ENCODE measurements around the gene GALNT10. TPM values are rescaled to one million over a fixed set of nuclear protein-coding genes. Genes with fewer than 3 reads are reported as not detected.

The GALNT10 gene
- total RNA-seq, 1 experiment from 2014 or later, result 27.8 TPM

GRCh38 chr5:154464438-154464837 is 273.9 kb downstream of the GALNT10 start:
- Histone ChIP-seq H3K9ac (ENCODE audit: low read length) (no peak overlapping the region), H3K9me3 (ENCODE audit: control insufficient read depth in 1 of 2, insufficient read depth in 1 of 2, low read depth in 1 of 2, low read length in 2 of 2) (no peaks in the 10 kb centered on the region), H4K20me1 (ENCODE audit: insufficient read depth) (no peaks in the 10 kb centered on the region), H3K4me1 (ENCODE audit: control insufficient read depth in 1 of 2, insufficient read depth in 2 of 2, low read length in 2 of 2) (peaks cover 4 to 5% of the 10 kb centered on the region in 2 experiments; a peak in 3 of 4 replicates), H3K36me3 (ENCODE audit: control insufficient read depth in 1 of 2, insufficient read depth in 2 of 2, low read length in 2 of 2) (no peaks in the 10 kb centered on the region), H2AFZ (ENCODE audit: low read depth, low read length, poor library complexity, severe bottlenecking) (no peak overlapping the region), H3K4me3 (replicated peaks in 1 of 2; ENCODE audit: low read depth in 1 of 2, low read length in 2 of 2) (no peak overlapping the region), H3K27ac (ENCODE audit: low read depth, low read length) (no peak overlapping the region), H3K79me2 (ENCODE audit: insufficient read depth, low read length) (no peaks in the 10 kb centered on the region), H3K4me2 (ENCODE audit: low read length) (no peak overlapping the region), H3K9me2 (ENCODE audit: insufficient read depth) (no peaks in the 10 kb centered on the region), H3K27me3 (ENCODE audit: insufficient read depth, low read length) (no peaks in the 10 kb centered on the region)
- TF ChIP-seq YY1 (IDR thresholded peaks at IDR 0.05; ENCODE audit: extremely low read depth, insufficient replicate concordance, low read depth, low read length) (no peak), SRF (IDR thresholded peaks at IDR 0.05; ENCODE audit: low read depth) (no peak), ATF3 (IDR thresholded peaks at IDR 0.05) (no peak), MAX (IDR thresholded peaks at IDR 0.05) (no peak), POLR2AphosphoS5 (IDR thresholded peaks at IDR 0.05; ENCODE audit: low read depth, low read length) (no peak), JUND (IDR thresholded peaks at IDR 0.05) (no peak), CEBPB (IDR thresholded peaks at IDR 0.05; ENCODE audit: low read depth) (no peak), RAD21 (IDR thresholded peaks at IDR 0.05; ENCODE audit: low read depth) (no peak), SIN3A (IDR thresholded peaks at IDR 0.05; ENCODE audit: low read depth) (no peak)
- TF ChIP-seq, protein P1, sequence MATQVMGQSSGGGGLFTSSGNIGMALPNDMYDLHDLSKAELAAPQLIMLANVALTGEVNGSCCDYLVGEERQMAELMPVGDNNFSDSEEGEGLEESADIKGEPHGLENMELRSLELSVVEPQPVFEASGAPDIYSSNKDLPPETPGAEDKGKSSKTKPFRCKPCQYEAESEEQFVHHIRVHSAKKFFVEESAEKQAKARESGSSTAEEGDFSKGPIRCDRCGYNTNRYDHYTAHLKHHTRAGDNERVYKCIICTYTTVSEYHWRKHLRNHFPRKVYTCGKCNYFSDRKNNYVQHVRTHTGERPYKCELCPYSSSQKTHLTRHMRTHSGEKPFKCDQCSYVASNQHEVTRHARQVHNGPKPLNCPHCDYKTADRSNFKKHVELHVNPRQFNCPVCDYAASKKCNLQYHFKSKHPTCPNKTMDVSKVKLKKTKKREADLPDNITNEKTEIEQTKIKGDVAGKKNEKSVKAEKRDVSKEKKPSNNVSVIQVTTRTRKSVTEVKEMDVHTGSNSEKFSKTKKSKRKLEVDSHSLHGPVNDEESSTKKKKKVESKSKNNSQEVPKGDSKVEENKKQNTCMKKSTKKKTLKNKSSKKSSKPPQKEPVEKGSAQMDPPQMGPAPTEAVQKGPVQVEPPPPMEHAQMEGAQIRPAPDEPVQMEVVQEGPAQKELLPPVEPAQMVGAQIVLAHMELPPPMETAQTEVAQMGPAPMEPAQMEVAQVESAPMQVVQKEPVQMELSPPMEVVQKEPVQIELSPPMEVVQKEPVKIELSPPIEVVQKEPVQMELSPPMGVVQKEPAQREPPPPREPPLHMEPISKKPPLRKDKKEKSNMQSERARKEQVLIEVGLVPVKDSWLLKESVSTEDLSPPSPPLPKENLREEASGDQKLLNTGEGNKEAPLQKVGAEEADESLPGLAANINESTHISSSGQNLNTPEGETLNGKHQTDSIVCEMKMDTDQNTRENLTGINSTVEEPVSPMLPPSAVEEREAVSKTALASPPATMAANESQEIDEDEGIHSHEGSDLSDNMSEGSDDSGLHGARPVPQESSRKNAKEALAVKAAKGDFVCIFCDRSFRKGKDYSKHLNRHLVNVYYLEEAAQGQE (IDR thresholded peaks at IDR 0.05; ENCODE audit: low read depth), result no peak
- DNase-seq (ENCODE audit: low read depth, low spot score) (no peak), ATAC-seq (no peak)
- ChIA-PET RAD21 (ENCODE audit: low non-redundant PET in 1 of 2, low total read pairs in 2 of 2, uncharacterized antibody in 2 of 2, unreplicated experiment in 2 of 2) (no interaction called here), CTCF (interaction anchor here (1.2 kb wide), 1 partner anchor 56 kb away, joined by 3 read pairs; no protein-coding TSS in a partner anchor), POLR2A (no interaction called here)
- intact Hi-C loops (cut with micrococcal nuclease), result loop anchor here (5.0 kb wide), 1 partner anchor 492 kb away; no protein-coding TSS in a partner anchor
- no TSS peak for BruUV-seq (replicated peaks)

Measured in HCT116 (cell line).